IMR-90 (cell line): ENCODE results near the gene AKR1A1. TPM values are rescaled to one million over a fixed set of nuclear protein-coding genes. Genes with fewer than 3 reads are reported as not detected.

Source experiments
- ATAC-seq: fragments of 200-7000 bp; cut with Tn5 transposase; 2 replicates; pipeline ENCODE4 v1.9.1; 2020; ENCODE audit warnings: low read depth, mild to moderate bottlenecking, moderate library complexity
- BruUV-seq: library from RNA; stranded (reverse); fragments of 400-500 nt; replicated peaks from 2 replicates; lab custom pipeline; 2021; lab: Mats Ljungman, UMichigan
- CTCF ChIA-PET: fragments of 300-600 bp; formaldehyde crosslinking; extraction: SDS; loops from one replicate; lab custom pipeline; 2021; ENCODE audit warnings: antibody characterized with exemption; lab: Yijun Ruan, JAX
- POLR2A ChIA-PET: fragments of 300-600 bp; sonication (Branson Sonifier 250); formaldehyde crosslinking; loops from one replicate; lab custom pipeline; 2022; ENCODE audit warnings: antibody characterized with exemption; ENCODE audit not compliant: unreplicated experiment; lab: Charles Lee
- DNase-seq: peaks from one replicate; pipeline ENCODE4 v3.0.0; 2013
- H2AFZ ChIP-seq: replicated peaks from 2 replicates; pipeline ENCODE3; 2013; ENCODE audit warnings: low read length, mild to moderate bottlenecking; ENCODE audit not compliant: poor library complexity
- H2AK5ac ChIP-seq: 2 replicates; pipeline ENCODE4 v1.6.1; 2013; ENCODE audit warnings: low read depth, low read length, inconsistent platforms
- H2AK9ac ChIP-seq: replicated peaks from 2 replicates; pipeline ENCODE3; 2013; ENCODE audit warnings: mild to moderate bottlenecking, low read depth, low read length, moderate library complexity; ENCODE audit not compliant: poor library complexity
- H2BK120ac ChIP-seq: 2 replicates; pipeline ENCODE4 v1.6.1; 2013; ENCODE audit warnings: low read depth, low read length, inconsistent platforms
- H2BK15ac ChIP-seq: 3 replicates; pipeline ENCODE4 v1.6.1; 2013; ENCODE audit warnings: low read depth, low read length, inconsistent platforms
- H2BK20ac ChIP-seq: 2 replicates; pipeline ENCODE4 v1.6.1; 2013; ENCODE audit warnings: low read depth, mild to moderate bottlenecking, inconsistent platforms, low read length, moderate library complexity
- H2BK5ac ChIP-seq: 2 replicates; pipeline ENCODE4 v1.6.1; 2013; ENCODE audit warnings: mild to moderate bottlenecking, low read depth, low read length, inconsistent platforms; ENCODE audit not compliant: poor library complexity, severe bottlenecking
- H3K14ac ChIP-seq: replicated peaks from 2 replicates; pipeline ENCODE4 v1.6.1; 2013; ENCODE audit warnings: low read depth, low read length, inconsistent platforms
- H3K18ac ChIP-seq: 2 replicates; pipeline ENCODE4 v1.6.1; 2013; ENCODE audit warnings: low read depth, low read length, control low read depth
- H3K23ac ChIP-seq: 2 replicates; pipeline ENCODE4 v1.6.1; 2013; ENCODE audit warnings: low read depth, low read length, inconsistent platforms
- H3K27ac ChIP-seq: 2 replicates; pipeline ENCODE4 v1.5.1; 2013; ENCODE audit warnings: mild to moderate bottlenecking, control low read depth, low read length; ENCODE audit not compliant: insufficient read depth
- H3K27me3 ChIP-seq: 2 replicates; pipeline ENCODE4 v1.6.1; 2013; ENCODE audit warnings: low read length; ENCODE audit not compliant: control insufficient read depth, insufficient read depth
- H3K36me3 ChIP-seq: 2 replicates; pipeline ENCODE4 v1.6.1; 2013; ENCODE audit warnings: low read length, mixed read lengths; ENCODE audit not compliant: control insufficient read depth, insufficient read depth
- H3K4ac ChIP-seq: 2 replicates; pipeline ENCODE4 v1.6.1; 2013; ENCODE audit warnings: low read depth, low read length, inconsistent platforms
- H3K4me1 ChIP-seq: 2 replicates; pipeline ENCODE4 v1.6.1; 2013; ENCODE audit warnings: low read length, mixed read lengths; ENCODE audit not compliant: control insufficient read depth, insufficient read depth
- H3K4me2 ChIP-seq: 2 replicates; pipeline ENCODE4 v1.6.1; 2013; ENCODE audit warnings: low read depth, mild to moderate bottlenecking, control low read depth, low read length, moderate library complexity
- H3K4me3 ChIP-seq: 2 replicates; pipeline ENCODE4 v1.5.1; 2013; ENCODE audit warnings: low read depth, mild to moderate bottlenecking, control low read depth, low read length, moderate library complexity; ENCODE audit not compliant: insufficient read depth
- H3K56ac ChIP-seq: 2 replicates; pipeline ENCODE4 v1.6.1; 2013; ENCODE audit warnings: low read length, inconsistent platforms; ENCODE audit not compliant: insufficient read depth; ENCODE audit errors: extremely low read depth
- H3K79me1 ChIP-seq, 2 experiments: 2 replicates each; pipeline ENCODE4 v1.6.1; 2013; ENCODE audit warnings: low read length in 2 of 2, inconsistent platforms in 1 of 2, low read depth in 1 of 2
- H3K9ac ChIP-seq: 2 replicates; pipeline ENCODE4 v1.6.1; 2013; ENCODE audit warnings: low read depth, low read length, control low read depth
- H3K9me1 ChIP-seq: 2 replicates; pipeline ENCODE4 v1.6.1; 2013; ENCODE audit warnings: low read length, inconsistent platforms; ENCODE audit not compliant: insufficient read depth
- H3K9me3 ChIP-seq: 2 replicates; pipeline ENCODE4 v1.6.1; 2013; ENCODE audit warnings: low read length; ENCODE audit not compliant: control insufficient read depth, insufficient read depth
- H4K20me1 ChIP-seq: 2 replicates; pipeline ENCODE4 v1.6.1; 2013; ENCODE audit warnings: low read length, inconsistent platforms; ENCODE audit not compliant: insufficient read depth
- H4K5ac ChIP-seq: 2 replicates; pipeline ENCODE4 v1.6.1; 2013; ENCODE audit warnings: mild to moderate bottlenecking, low read depth, low read length, control low read depth
- H4K8ac ChIP-seq, 2 experiments: 2 replicates each; pipeline ENCODE4 v1.6.1; 2013; ENCODE audit warnings: low read depth in 2 of 2, low read length in 2 of 2, control low read depth in 1 of 2, inconsistent platforms in 1 of 2
- H4K91ac ChIP-seq: 2 replicates; pipeline ENCODE4 v1.6.1; 2013; ENCODE audit warnings: low read depth, low read length, inconsistent platforms; ENCODE audit not compliant: insufficient read depth
- BHLHE40 ChIP-seq: fragments of 150-350 bp; IDR thresholded peaks from 2 replicates; pipeline ENCODE4 v1.6.1; 2016; ENCODE audit warnings: mild to moderate bottlenecking, low read depth, low read length
- CEBPB ChIP-seq: IDR thresholded peaks from 2 replicates; pipeline ENCODE4 v1.6.1; 2012; ENCODE audit warnings: low read depth, low read length, improper control_type of control experiment
- CHD1 ChIP-seq: IDR thresholded peaks from 2 replicates; pipeline ENCODE4 v1.6.1; 2012; ENCODE audit warnings: low read depth, low read length, improper control_type of control experiment
- FOS ChIP-seq: fragments of 150-350 bp; IDR thresholded peaks from 2 replicates; pipeline ENCODE4 v1.6.1; 2016; ENCODE audit warnings: low read depth, low read length
- MAFK ChIP-seq: IDR thresholded peaks from 2 replicates; pipeline ENCODE4 v1.6.1; 2012; ENCODE audit warnings: low read depth, low read length, improper control_type of control experiment
- MAZ ChIP-seq: IDR thresholded peaks from 2 replicates; pipeline ENCODE4 v1.6.1; 2012; ENCODE audit warnings: low read depth, mild to moderate bottlenecking, low read length, improper control_type of control experiment, moderate library complexity, borderline replicate concordance
- MXI1 ChIP-seq: IDR thresholded peaks from 2 replicates; pipeline ENCODE4 v1.6.1; 2012; ENCODE audit warnings: low read depth, mild to moderate bottlenecking, low read length, moderate library complexity, borderline replicate concordance
- NFE2L2 ChIP-seq: fragments of 150-350 bp; IDR thresholded peaks from 2 replicates; pipeline ENCODE4 v1.6.1; 2016; ENCODE audit warnings: low read depth, mild to moderate bottlenecking, low read length
- POLR2A ChIP-seq: IDR thresholded peaks from 2 replicates; pipeline ENCODE4 v1.6.1; 2012; ENCODE audit warnings: mild to moderate bottlenecking, low read depth, low read length
- RCOR1 ChIP-seq: IDR thresholded peaks from 2 replicates; pipeline ENCODE4 v1.6.1; 2012; ENCODE audit warnings: mild to moderate bottlenecking, low read length, improper control_type of control experiment; ENCODE audit not compliant: insufficient replicate concordance
- WGBS, 2 experiments: methylation state at CpG; one replicate each; pipeline versions ENCODE4 v1.1.5 to v1.1.7; 2013; ENCODE audit warnings: missing lambda C conversion rate in 2 of 2; ENCODE audit not compliant: insufficient read length in 1 of 2; ENCODE audit errors: extremely low coverage in 2 of 2; 5-methylcytosine and 5-hydroxymethylcytosine counted together
- dilution Hi-C: fragments of 300-500 bp; cut with HindIII; formaldehyde crosslinking; loops from one replicate; pipeline ENCODE4 v1.14.3; 2018; ENCODE audit warnings: low sequenced_read_pairs; ENCODE audit not compliant: unreplicated experiment
- in situ Hi-C: fragments of 300-500 bp; cut with MboI; formaldehyde crosslinking; loops from 3 replicates; pipeline ENCODE4 v1.14.3; 2019; ENCODE audit warnings: low sequenced_read_pairs, inconsistent platforms, mixed read lengths
- intact Hi-C: fragments of 100-400 bp; cut with micrococcal nuclease; formaldehyde crosslinking; loops from 2 replicates; pipeline ENCODE4 v1.10.0; 2022
- polyA plus RNA-seq, 3 experiments: library from polyadenylated mRNA; depleted of rRNA; stranded (reverse); fragments of >200 nt; gene quantifications; 2 replicates each; pipeline ENCODE4 v1.2.3, GENCODE V29; 2012; ENCODE audit warnings: low replicate concordance in 1 of 3
- total RNA-seq: library from RNA; depleted of rRNA; stranded (reverse); fragments of >200 nt; gene quantifications from 2 replicates; pipeline ENCODE4 v1.2.3, GENCODE V29; 2012

The AKR1A1 gene
- total and polyA plus RNA-seq, 2 of the 4 experiments (the other 2 are of a cell fraction): 141 to 151 TPM

GRCh38 chr1:45530632-45531135 lies 19.9 kb upstream of the AKR1A1 start:
- Histone ChIP-seq H2BK20ac (no peak overlapping the region), H3K79me1 (no peaks in the 10 kb centered on the region), H3K23ac (no peak overlapping the region), H2AK9ac (no peak overlapping the region), H3K36me3 (no peaks in the 10 kb centered on the region), H3K9me1 (no peaks in the 10 kb centered on the region), H3K4me3 (no peak overlapping the region), H2BK15ac (no peak overlapping the region), H3K9ac (no peak overlapping the region), H3K27me3 (no peaks in the 10 kb centered on the region), H3K4ac (no peak overlapping the region), H4K91ac (no peak overlapping the region), H3K14ac (no peak overlapping the region), H4K20me1 (no peaks in the 10 kb centered on the region), H4K5ac (no peak overlapping the region), H4K8ac (no peak overlapping the region), H2BK5ac (no peak overlapping the region), H2AK5ac (no peak overlapping the region), H3K9me3 (no peaks in the 10 kb centered on the region), H3K56ac (no peak overlapping the region), H3K27ac (no peak overlapping the region), H2BK120ac (no peak overlapping the region), H3K18ac (no peak overlapping the region), H2AFZ (no peak overlapping the region), H3K4me2 (no peak overlapping the region), H3K4me1 (no peaks in the 10 kb centered on the region)
- no TSS peak for BruUV-seq
- no peak for TF ChIP-seq FOS
- TF ChIP-seq CEBPB: no peak
- no peak for TF ChIP-seq CHD1
- TF ChIP-seq RCOR1: no peak
- no peak for TF ChIP-seq BHLHE40
- no peak for TF ChIP-seq POLR2A
- TF ChIP-seq MXI1: no peak
- no peak for TF ChIP-seq NFE2L2
- no peak for TF ChIP-seq MAZ
- no peak for TF ChIP-seq MAFK
- dilution Hi-C loops: no loop called here
- ChIA-PET CTCF (interaction anchor here (0.6 to 0.8 kb wide), 2 partner anchors 9 to 170 kb away, joined by 4 read pairs; partner anchors contain the start of gene PRDX1), POLR2A (interaction anchor here (0.6 kb wide), 1 partner anchor 12 kb away, joined by 16 read pairs; no protein-coding TSS in a partner anchor)
- in situ Hi-C loops: no loop called here
- no peak for ATAC-seq
- no peak for DNase-seq
- intact Hi-C loops: no loop called here
- 90% methylated on average over 2 of the region's 11 CpGs; no CpG with 5 or more reads in 1 of the 2 experiments for WGBS, 2 experiments
